GM19468 (cell line): ENCODE measurements around the gene SLC11A1.

Experiments
- ATAC-seq: cut with Tn5 transposase; IDR thresholded peaks from one replicate; pipeline ENCODE4 v1.9.1; 2021; ENCODE audit warnings: mild to moderate bottlenecking, moderate library complexity, moderate number of reproducible peaks; ENCODE audit not compliant: unreplicated experiment; ENCODE audit errors: extremely low read depth

Gene SLC11A1

GRCh38 chr2:218402911-218403411, 20.9 kb downstream of the SLC11A1 start:
- no peak for ATAC-seq

DNA sequence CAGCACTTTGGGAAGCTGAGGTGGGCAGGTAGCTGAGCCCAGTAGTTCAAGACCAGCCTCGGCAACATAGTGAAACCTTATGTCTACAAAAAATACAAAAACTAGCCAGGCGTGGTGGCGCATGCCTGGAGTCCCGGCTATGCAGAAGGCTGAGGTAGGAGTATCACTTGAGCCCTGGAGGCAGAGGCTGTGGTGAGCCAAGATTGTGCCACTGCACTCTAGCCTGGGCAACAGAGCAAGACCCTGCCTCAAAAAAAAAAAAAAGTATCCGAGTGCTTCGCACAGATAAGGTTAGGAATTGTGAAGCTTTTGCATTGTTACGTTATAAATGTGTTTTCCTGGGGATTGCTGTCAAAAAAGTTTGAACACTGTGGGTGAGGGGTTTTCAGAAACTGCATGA, 21.7 kb downstream of the SLC11A1 start:
- ATAC-seq, result no peak

DNA sequence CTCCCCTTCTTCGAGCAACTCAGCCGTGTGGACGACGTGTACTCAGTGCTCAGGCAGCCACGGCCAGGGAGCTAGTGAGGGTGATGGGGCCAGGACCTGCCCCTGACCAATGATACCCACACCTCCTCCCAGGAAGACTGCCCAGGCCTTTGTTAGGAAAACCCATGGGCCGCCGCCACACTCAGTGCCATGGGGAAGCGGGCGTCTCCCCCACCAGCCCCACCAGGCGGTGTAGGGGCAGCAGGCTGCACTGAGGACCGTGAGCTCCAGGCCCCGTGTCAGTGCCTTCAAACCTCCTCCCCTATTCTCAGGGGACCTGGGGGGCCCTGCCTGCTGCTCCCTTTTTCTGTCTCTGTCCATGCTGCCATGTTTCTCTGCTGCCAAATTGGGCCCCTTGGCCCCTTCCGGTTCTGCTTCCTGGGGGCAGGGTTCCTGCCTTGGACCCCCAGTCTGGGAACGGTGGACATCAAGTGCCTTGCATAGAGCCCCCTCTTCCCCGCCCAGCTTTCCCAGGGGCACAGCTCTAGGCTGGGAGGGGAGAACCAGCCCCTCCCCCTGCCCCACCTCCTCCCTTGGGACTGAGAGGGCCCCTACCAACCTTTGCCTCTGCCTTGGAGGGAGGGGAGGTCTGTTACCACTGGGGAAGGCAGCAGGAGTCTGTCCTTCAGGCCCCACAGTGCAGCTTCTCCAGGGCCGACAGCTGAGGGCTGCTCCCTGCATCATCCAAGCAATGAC, 22.4 kb downstream of the SLC11A1 start:
- no peak for ATAC-seq

DNA sequence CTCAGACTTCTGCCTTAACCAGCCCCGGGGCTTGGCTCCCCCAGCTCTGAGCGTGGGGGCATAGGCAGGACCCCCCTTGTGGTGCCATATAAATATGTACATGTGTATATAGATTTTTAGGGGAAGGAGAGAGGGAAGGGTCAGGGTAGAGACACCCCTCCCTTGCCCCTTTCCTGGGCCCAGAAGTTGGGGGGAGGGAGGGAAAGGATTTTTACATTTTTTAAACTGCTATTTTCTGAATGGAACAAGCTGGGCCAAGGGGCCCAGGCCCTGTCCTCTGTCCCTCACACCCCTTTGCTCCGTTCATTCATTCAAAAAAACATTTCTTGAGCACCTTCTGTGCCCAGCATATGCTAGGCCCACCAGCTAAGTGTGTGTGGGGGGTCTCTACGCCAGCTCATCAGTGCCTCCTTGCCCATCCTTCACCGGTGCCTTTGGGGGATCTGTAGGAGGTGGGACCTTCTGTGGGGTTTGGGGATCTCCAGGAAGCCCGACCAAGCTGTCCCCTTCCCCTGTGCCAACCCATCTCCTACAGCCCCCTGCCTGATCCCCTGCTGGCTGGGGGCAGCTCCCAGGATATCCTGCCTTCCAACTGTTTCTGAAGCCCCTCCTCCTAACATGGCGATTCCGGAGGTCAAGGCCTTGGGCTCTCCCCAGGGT, 23.1 kb downstream of the SLC11A1 start:
- no peak for ATAC-seq

DNA sequence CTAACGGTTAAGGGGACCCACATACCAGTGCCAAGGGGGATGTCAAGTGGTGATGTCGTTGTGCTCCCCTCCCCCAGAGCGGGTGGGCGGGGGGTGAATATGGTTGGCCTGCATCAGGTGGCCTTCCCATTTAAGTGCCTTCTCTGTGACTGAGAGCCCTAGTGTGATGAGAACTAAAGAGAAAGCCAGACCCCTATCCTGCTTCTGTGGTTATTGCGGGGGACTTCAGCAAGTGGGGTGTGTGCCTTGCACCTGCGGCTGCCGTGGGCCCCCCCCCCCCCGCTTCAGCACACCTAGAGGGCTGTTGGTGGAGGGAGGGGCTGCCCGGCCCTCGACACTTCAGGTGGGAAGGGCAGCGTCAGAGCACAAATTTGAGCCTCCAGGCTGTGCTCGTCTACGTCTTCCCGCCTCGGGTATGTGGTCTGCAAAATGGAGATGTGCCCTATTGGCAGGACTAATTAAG, 23.7 kb downstream of the SLC11A1 start:
- no peak for ATAC-seq

DNA sequence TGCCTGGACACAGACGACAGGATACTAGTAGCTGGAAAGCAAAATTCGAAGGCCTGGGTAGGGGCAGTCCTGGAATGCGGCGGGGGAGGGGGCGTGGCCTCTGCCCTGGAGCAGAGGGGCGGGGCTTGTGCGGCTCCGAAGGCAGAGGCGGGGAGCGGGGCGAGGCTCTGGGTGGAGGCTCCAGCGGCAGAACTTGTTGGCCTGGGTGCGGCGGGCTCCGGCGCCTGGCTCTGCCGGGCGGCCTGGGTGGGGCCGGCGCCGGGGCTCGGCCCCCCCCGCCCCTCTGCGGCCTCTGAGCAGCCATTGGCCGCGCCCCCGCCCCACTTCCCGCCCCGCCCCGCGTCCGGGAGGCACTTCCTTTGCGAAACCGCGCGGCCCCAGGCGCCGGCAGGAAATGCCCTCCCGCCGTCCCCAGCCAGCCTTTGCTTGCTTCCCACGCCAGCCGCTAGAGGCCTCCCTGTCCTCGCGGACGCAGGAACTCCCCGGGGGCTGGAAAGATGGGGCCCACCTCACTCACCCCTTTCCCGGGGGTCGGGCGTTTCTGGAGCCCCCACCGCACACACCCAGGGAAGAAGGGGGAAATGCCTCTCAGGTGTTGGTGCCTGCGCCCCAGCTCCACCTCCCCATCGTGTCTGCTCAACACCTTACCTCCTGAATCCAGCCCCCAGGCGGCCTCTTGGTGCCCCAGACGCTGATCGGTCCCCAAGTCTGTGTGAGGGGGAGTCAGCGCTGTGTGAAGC, 24.3 kb downstream of the SLC11A1 start:
- peak; percentile 77 for ATAC-seq

DNA sequence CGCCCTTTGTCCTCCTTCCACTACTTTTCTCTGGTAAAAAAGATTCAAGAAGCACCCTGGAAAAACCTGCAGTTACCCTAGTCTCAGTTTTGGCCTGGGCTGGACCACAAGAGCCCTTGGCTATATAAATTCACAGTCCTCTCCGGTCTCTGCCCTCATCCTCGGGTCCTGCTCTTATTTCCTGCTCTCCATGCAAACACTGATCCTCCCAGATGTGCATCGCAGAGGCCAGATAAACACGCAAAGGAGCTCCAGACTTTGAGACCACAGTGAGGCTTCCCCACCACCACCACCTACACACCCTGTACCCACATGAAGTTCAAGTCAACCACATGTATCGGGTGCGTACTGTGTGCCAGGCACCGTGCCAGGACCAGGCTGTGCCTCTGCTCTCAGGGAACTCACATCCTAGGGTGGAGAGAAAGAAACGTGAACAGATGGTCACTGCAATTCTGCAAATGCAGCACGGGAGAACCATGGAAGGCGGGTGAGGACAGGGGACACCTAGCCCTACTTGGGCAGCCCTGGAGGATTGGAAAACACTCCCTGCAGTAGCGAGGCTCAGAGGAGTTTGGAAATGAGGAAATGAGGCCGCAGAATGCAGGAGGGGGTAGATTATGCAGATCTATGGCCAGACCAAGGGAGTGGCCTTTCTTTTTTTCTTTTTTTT, 25.0 kb downstream of the SLC11A1 start:
- no peak for ATAC-seq

DNA sequence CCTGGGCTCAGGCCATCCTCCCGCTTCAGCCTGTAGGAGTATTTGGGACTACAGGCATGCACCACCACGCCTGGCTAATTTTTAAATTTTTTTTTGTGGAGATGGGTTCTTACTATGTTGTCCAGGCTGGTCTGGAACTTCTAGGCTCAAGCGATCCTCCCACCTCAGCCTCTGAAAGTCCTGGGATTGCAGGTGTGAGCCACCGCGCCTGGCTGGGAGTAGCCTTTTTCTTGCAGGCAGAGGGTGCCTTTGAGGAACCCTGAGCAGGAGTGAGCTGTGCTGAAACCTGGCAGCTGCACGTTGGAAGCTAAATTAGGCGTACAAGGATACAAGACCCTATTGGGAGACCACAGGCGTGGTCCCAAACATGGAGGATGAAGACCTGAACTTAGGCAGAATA, 25.6 kb downstream of the SLC11A1 start:
- ATAC-seq, result no peak

DNA sequence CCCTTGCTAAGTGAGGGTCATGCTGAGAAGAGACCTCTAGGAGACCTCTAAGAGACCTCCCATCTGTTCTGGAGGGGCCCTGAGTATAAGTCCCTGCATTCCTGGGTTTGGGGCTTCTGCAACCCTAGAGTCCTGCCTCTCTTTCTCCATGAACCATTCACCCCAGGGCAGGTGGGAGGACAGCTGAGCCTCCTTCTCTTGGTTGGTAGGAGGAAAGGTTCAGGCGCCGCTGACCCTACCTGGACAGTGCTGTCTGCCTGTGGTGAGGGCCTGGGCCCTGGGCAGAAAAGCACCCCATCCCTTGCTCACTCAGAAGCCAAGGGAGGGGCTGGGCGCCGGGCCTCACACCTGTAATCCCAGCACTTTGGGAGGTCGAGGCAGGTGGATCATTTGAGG, 36.2 kb downstream of the SLC11A1 start:
- ATAC-seq, result no peak

DNA sequence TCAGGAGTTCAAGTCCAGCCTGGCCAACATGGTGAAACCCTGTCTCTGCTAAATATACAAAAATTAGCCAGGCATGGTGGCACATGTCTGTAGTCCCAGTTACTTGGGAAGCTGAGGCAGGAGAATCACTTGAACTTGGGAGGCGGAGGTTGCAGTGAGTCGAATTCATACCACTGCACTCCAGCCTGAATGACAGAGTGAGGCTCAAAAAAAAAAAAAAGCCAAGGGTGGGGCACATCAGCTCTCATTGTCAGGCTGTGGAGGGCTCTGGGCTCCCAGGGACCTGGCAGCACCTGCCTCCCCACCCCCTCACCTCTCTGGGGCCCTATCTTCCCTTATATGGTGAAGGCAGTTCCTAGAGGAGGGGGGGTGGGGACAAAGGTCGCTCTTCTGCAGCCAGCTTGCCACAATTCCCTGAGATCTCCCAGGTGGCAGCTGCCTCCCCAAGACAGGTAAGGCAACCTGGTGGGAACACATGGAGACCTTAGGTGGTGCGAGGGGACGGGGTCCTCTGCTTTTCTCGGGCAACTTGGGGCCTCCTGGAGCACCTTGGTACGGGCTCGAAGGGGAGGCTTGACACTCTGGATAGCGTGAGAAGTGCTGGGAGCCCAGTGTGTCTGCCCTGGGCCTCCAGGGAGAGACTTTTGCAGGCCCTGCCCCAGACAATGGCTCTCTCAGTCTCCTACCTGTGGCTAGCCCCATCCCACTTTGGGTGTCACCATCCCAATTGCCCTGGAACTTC, 36.8 kb downstream of the SLC11A1 start, which contains the start of gene VIL1:
Gene VIL1, plus strand, starts transcription at position 407 of the 742 bp plus-strand sequence. CDS start 4,656 bp downstream, outside the sequence.
- no peak for ATAC-seq

DNA sequence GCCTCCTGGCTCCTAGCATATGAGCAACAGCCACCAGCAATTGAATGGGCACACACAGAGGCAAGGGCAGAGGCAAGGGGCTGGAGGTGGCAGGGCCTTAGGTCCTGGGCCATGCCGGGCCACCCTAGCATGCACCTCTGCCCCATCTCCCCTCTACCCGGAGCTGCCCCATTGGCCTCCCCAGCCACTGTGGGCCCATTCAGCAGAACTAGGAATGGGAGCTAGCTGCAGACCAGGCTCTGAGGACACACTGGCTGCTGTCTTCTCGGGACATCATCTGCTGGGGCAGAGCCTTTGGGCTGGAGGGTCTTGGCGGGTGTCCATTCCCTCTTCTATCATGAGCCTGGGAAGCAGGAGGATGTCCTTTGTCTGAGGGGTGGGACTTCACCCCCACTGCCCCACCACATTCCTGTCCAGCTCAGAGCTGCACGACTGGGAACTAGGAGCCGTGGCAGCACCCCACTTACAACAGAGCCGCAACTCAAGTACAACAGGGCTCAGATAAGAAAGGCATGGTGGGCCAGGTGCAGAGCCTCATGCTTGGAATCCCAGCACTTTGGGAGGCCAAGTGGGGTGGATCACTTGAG, 37.6 kb downstream of the SLC11A1 start:
- no peak for ATAC-seq

- no peak for ATAC-seq
These were observed 39.0 kb downstream of the SLC11A1 start for GRCh38 chr2:218421027-218421426.

DNA sequence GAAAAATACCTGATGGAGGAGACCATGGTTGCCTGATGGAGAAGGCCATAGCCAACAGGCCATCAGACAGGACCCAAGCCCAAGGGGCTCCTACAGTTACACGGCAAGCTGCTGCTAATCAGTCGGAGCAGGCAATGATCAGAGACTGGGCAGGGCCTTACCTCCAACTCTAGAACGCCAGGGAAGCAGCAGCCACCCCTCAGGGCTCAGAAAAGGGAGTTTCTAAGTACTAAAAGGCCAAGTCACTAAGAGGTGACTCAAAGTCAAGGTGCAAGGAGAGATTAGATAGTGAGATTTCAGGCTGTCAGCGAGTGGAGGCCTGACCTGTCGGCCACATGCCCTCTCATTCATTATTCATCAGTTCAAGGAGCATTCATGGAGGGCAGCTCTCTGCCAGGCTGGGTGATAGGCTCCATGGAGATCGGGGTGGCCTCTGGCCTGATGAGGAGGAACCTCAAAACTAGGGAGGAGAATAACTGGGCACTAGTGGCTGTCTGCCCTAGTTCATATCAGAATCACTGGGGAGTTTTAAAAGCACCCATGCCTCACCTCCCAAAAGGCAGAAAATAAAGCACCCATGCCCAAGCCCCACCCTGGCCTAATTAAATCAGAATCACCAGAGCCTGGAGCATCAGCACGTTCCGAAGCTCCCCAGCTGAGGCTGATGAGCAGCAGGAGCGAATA, 40.5 kb downstream of the SLC11A1 start:
- ATAC-seq, result no peak

- no peak for ATAC-seq
These were observed 41.5 kb downstream of the SLC11A1 start for GRCh38 chr2:218423584-218423983.

- no peak for ATAC-seq
These were observed 43.5 kb downstream of the SLC11A1 start for GRCh38 chr2:218425531-218425930.

DNA sequence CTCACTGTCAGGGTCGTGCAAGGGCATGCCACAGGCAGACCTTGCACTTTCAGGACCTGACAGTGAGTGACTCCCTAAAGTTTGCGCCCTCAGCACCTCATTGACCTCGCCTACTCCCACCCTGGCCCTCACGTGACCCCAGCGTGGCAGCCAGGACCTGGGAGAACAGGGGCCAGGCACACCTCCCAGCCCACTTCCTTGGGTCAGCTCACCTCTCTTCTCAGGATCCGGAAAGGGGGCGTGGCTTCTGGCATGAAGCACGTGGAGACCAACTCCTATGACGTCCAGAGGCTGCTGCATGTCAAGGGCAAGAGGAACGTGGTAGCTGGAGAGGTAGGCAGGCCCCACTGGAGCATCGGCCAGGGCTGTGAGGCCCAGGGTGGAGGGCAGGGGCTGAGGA, 45.7 kb downstream of the SLC11A1 start:
- ATAC-seq, result no peak

DNA sequence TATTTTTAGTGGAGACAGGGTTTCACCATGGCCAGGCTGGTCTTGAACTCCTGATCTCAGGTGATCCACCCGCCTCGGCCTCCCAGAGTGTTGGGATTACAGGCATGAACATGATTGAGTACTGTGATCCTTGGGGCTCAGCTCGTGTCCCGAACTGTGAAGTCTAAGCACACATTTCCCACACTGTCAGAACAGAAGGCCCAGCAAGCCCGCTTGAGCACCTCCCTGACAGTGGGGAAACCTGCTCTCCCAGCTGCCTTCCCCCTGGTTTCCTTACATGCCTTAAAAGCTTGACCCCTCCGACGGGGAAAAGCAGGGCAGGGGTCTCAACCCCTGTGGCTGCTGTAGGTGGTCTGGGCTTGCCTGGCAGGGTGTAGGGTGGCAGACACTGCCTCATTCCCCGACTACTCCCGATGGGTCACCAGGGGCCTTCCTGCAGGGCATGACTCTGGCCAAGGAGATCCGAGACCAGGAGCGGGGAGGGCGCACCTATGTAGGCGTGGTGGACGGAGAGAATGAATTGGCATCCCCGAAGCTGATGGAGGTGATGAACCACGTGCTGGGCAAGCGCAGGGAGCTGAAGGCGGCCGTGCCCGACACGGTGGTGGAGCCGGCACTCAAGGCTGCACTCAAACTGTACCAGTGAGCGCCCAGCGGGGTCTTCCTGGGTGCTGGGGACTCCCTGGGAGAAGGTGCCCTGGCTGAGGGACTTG, 46.9 kb downstream of the SLC11A1 start:
- no peak for ATAC-seq
